Loucy (cell line): ENCODE data around the gene TSPAN4.

Experiments used
- CTCF ChIP-seq: fragments of 200-600 bp; sonication (generic); conservative IDR thresholded peaks from 2 replicates; pipeline ENCODE4 v1.5.1; 2014; ENCODE audit warnings: mild to moderate bottlenecking, antibody characterized with exemption, low read length
- EZH2phosphoT487 ChIP-seq: fragments of 200-600 bp; IDR thresholded peaks from 2 replicates; pipeline ENCODE4 v1.6.1; 2018; ENCODE audit warnings: antibody characterized with exemption, mild to moderate bottlenecking, moderate library complexity, borderline replicate concordance

DNA sequence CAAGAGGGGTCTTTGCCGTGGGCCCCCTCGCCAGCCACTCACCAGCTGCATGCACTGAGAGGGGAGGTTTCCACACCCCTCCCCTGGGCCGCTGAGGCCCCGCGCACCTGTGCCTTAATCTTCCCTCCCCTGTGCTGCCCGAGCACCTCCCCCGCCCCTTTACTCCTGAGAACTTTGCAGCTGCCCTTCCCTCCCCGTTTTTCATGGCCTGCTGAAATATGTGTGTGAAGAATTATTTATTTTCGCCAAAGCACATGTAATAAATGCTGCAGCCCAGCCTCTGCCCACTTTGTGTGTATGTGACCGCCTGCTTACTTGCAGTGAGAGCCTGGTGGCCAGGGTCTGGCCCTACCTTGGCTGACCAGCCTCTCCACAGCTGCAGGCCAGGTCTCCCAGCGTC, 17.7 kb upstream of the TSPAN4 start:
- TF ChIP-seq CTCF = no peak
- TF ChIP-seq EZH2phosphoT487 = no peak
